ENCODE results near the gene DNAJC5. TPM values are rescaled to one million over a fixed set of nuclear protein-coding genes. Genes with fewer than 3 reads are reported as not detected.
A peak's percentile ranks its signal among the peaks of the same experiment; 100 is the strongest.
"Not testable (repeated sequence)": the region's sequence is repeated elsewhere in the genome, so short reads cannot be mapped to it uniquely, and the experiment has no call there.

DNAJC5 gene
- total RNA-seq, 1 donor from 2014 or later = 30.3 TPM

DNA sequence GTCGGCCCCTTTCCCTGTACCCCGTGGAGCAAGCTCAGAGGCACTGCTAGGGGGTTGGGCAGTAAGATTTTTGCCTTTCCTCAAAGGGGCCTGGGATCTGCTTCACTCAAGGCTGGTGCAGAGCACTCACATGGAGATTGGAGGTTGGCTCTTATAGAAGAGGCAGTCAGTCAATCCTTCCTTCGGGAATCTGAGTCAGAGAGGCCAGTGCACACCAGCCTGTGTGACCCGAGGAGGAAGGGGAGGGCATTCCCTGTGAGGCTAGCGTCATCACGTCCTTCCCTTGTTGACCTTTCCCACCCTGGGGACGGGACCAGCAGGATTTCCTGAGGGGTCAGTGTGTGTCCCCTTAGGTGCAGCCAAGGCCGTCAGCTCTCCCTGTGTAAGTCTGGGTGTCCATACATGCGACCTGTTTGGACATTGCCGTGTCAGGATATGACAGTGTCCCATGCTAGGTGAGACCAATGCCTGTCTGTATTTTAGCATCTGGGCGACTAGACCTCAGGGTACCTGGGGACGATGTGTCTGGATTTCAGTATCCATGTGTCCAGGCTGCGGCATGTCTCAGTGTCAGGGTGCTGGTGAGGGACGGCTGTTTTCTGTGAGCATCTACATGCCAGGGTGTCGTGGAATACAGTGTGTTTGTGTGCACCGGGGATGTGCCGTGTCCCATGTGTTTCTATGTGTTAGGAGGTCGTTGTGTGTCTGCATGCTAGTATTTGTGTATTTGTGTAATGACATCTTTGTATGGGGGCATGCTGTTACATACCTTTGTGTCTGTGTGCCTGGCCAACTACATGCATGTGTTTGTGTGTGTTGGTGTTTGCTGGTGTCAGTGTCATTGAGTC is 77.6 kb downstream of the DNAJC5 start:
- H3K9me3 ChIP-seq (ENCODE audit: control insufficient read depth in 3 of 3, low read length in 3 of 3) = no peaks in the 10 kb centered on the region
- H3K4me3 ChIP-seq (ENCODE audit: low read length in 3 of 3) = peak overlapping the region in 1 of 3 donors; percentile 49
- H3K4me1 ChIP-seq (ENCODE audit: control insufficient read depth in 3 of 3, insufficient read depth in 3 of 3, low read length in 3 of 3) = peaks cover 22 to 31% (median 30%) of the 10 kb centered on the region in 3 donors
- H3K36me3 ChIP-seq (ENCODE audit: control insufficient read depth in 3 of 3, insufficient read depth in 3 of 3, low read length in 3 of 3) = peaks cover 1 to 6% (median 5%) of the 10 kb centered on the region in 3 donors
- peaks cover 0 to 9% (median 6%) of the 10 kb centered on the region in 3 donors for H3K27me3 ChIP-seq (ENCODE audit: control insufficient read depth in 3 of 3, insufficient read depth in 3 of 3, low read length in 3 of 3)
- H3K27ac ChIP-seq (ENCODE audit: low read depth, low read length) = no peak overlapping the region
- no peak overlapping the region for H3K9ac ChIP-seq (ENCODE audit: low read depth in 1 of 3, low read length in 3 of 3)

DNA sequence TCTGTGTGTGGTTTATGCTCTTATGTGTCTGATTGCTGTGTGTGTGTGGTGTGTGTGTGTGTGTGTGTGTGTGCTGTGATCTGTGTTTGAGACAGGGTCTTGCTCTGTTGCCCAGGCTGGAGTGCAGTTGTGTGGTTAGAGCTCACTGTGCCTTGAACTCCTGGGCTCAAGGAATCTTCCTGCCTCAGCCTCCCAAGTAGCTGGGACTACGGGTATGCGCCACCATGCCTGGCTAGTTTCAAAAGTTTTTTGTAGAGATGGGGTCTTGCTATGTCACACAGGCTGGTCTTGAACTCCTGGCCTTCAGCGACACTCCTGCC is 78.2 kb downstream of the DNAJC5 start:
- Histone ChIP-seq H3K4me3 (ENCODE audit: low read length in 3 of 3) (no peak overlapping the region), H3K27me3 (ENCODE audit: control insufficient read depth in 3 of 3, insufficient read depth in 3 of 3, low read length in 3 of 3) (peaks cover 0 to 14% (median 11%) of the 10 kb centered on the region in 3 donors), H3K36me3 (ENCODE audit: control insufficient read depth in 3 of 3, insufficient read depth in 3 of 3, low read length in 3 of 3) (peaks cover 0 to 1% (median 1%) of the 10 kb centered on the region in 3 donors), H3K9me3 (ENCODE audit: control insufficient read depth in 3 of 3, low read length in 3 of 3) (no peaks in the 10 kb centered on the region), H3K27ac (ENCODE audit: low read depth, low read length) (no peak overlapping the region), H3K9ac (ENCODE audit: low read depth in 1 of 3, low read length in 3 of 3) (no peak overlapping the region), H3K4me1 (ENCODE audit: control insufficient read depth in 3 of 3, insufficient read depth in 3 of 3, low read length in 3 of 3) (peaks cover 22 to 31% (median 30%) of the 10 kb centered on the region in 3 donors)

DNA sequence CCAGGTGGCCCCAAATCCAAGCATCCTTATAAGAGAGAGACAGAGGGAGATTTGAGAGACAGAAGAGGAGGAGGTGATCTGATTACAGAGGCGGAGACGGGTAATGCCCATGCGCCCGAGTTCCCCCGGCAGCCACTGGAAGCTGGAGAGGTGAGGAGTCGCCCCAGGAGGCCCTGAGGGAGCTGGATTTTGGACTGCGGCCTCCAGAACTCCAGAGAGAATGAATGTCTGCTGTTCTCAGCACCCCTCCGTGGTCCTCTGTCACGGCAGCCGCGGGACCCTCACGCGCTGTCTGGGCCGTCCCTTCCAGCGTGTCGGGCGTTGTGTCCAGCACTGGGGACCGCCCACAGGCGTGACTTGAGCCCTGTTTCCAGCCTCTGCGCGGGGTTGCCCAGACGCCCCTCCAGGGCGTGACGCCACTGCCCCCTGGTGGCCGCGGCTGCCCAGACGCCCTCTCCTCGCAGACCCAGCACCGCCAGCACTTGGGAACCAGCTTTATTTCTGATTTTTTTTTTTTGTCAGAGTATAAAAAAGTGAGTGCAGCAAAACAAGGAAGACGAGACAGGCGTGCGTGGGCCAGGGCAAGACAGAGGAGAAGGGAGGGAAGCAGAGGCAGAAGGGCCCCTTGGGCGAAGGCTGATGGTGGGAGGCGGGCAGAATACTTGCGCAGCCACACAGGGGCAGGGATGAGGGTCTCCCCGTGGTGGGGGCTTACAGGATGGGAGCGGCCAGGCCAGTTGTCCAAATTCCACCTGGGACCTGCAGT is 78.9 kb downstream of the DNAJC5 start:
- Histone ChIP-seq H3K9ac (ENCODE audit: low read depth in 1 of 3, low read length in 3 of 3) (peak overlapping the region; percentile 52 to 79 (median 63)), H3K27ac (ENCODE audit: low read depth, low read length) (no peak overlapping the region), H3K36me3 (ENCODE audit: control insufficient read depth in 3 of 3, insufficient read depth in 3 of 3, low read length in 3 of 3) (no peaks in the 10 kb centered on the region), H3K4me1 (ENCODE audit: control insufficient read depth in 3 of 3, insufficient read depth in 3 of 3, low read length in 3 of 3) (peaks cover 17 to 32% (median 26%) of the 10 kb centered on the region in 3 donors), H3K27me3 (ENCODE audit: control insufficient read depth in 3 of 3, insufficient read depth in 3 of 3, low read length in 3 of 3) (peaks cover 0 to 21% (median 16%) of the 10 kb centered on the region in 3 donors), H3K9me3 (ENCODE audit: control insufficient read depth in 3 of 3, low read length in 3 of 3) (no peaks in the 10 kb centered on the region), H3K4me3 (ENCODE audit: low read length in 3 of 3) (peak overlapping the region; percentile 52 to 70 (median 69))

DNA sequence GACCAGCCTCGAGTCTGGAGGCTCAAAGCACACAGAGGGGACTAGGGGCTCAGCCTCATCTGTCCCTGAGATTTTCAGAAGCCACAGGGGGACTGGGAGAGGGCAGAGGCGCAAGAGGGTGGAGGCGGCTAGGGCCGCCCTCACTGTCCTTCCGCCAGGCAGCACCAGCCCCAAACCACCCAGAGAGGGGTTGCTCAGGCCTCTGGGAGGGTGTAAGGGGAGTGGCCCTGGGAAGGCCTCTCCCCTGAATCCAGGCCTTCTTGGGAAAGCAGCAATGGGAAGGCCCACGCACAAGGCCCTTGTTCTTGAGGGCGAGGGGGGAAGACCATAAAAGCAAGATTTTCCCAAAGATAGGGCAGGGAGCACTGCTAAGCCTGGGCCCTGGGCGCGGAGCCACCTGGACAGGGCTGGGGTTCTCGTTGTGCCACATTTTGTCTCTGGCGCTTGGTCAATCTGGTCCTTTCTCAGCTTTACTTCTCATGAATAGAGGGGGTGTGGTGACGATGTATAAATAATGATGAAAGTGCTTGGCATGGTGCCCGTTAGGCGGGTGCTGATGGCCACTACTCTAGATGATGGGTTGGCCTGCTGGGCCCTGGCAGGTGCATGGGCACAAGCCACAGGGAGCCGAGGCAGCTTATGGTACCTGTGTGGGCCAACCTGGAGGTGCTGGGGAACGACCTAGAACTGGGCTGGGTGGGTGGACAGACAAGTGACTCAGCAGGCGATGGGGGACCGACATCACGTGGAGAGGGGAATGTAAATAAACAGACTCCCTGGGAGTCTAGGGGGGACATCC is 79.7 kb downstream of the DNAJC5 start:
- Histone ChIP-seq H3K36me3 (ENCODE audit: control insufficient read depth in 3 of 3, insufficient read depth in 3 of 3, low read length in 3 of 3) (no peaks in the 10 kb centered on the region), H3K9me3 (ENCODE audit: control insufficient read depth in 3 of 3, low read length in 3 of 3) (no peaks in the 10 kb centered on the region), H3K27ac (ENCODE audit: low read depth, low read length) (no peak overlapping the region), H3K27me3 (ENCODE audit: control insufficient read depth in 3 of 3, insufficient read depth in 3 of 3, low read length in 3 of 3) (peaks cover 0 to 25% (median 17%) of the 10 kb centered on the region in 3 donors), H3K4me1 (ENCODE audit: control insufficient read depth in 3 of 3, insufficient read depth in 3 of 3, low read length in 3 of 3) (peaks cover 14 to 32% (median 26%) of the 10 kb centered on the region in 3 donors), H3K9ac (ENCODE audit: low read depth in 1 of 3, low read length in 3 of 3) (peak overlapping the region in 1 of 3 donors; percentile 79), H3K4me3 (ENCODE audit: low read length in 3 of 3) (no peak overlapping the region)

DNA sequence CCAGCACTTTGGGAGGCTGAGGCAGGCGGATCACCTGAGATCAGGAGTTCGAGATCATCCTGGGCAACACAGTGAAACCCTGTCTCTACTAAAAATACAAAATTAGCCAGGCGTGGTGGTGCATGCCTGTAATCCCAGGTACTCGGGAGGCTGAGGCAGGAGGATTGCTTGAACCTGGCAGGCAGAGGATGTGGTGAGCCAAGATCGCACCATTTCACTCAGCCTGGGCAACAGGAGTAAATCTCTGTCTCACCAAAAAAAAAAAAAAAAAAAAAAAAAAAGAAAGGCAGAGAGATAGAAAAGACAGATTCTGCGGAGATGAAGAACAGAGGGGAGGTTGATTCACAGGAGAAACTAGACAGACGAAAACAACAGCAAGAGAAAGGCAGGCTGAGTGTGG is 81.6 kb downstream of the DNAJC5 start:
- peaks cover 0 to 33% (median 26%) of the 10 kb centered on the region in 3 donors for H3K27me3 ChIP-seq (ENCODE audit: control insufficient read depth in 3 of 3, insufficient read depth in 3 of 3, low read length in 3 of 3)
- H3K9me3 ChIP-seq (ENCODE audit: control insufficient read depth in 3 of 3, low read length in 3 of 3); H3K4me3 ChIP-seq (ENCODE audit: low read length in 3 of 3); H3K36me3 ChIP-seq (ENCODE audit: control insufficient read depth in 3 of 3, insufficient read depth in 3 of 3, low read length in 3 of 3); H3K27ac ChIP-seq (ENCODE audit: low read depth, low read length); H3K9ac ChIP-seq (ENCODE audit: low read depth in 1 of 3, low read length in 3 of 3): not testable (repeated sequence)
- peaks cover 19 to 37% (median 35%) of the 10 kb centered on the region in 3 donors for H3K4me1 ChIP-seq (ENCODE audit: control insufficient read depth in 3 of 3, insufficient read depth in 3 of 3, low read length in 3 of 3)

DNA sequence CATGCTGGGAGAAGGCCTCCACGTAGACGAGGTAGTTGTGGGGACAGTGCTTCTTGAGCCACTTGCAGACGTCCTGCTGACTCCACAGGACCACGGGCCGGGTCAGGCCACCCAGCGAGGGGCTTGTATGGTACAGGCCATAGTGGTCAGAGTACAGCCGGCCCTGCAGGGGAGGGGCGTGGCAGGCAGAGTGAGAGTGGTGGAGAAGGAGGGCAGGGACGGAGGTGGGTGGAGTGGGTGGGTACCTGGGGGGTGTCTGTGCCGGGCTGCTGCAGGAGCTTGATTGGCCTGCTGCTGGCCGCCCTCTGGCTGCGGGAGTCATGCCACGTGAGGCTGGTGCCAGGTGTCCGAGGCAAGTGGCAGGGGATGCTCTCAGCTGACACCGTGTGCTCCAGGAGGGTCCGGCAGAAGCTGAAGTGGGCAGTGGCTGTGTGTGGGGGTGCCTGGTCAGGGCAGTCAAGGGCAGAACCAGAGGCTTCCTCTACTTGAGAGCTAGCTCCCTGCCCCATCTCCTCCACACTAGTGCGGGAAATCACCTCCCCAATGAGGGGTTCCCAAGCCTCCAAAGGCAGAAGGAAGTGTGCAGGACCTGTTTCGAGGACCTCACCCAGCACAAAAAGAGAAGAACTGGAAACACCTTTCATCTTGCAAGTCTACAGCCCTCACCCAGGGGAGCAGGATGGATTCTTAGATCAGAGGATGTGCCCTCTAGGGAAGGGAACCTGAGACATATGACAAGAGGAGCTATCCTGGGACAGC is 82.2 kb downstream of the DNAJC5 start:
- H3K27ac ChIP-seq (ENCODE audit: low read depth, low read length) = no peak overlapping the region

DNA sequence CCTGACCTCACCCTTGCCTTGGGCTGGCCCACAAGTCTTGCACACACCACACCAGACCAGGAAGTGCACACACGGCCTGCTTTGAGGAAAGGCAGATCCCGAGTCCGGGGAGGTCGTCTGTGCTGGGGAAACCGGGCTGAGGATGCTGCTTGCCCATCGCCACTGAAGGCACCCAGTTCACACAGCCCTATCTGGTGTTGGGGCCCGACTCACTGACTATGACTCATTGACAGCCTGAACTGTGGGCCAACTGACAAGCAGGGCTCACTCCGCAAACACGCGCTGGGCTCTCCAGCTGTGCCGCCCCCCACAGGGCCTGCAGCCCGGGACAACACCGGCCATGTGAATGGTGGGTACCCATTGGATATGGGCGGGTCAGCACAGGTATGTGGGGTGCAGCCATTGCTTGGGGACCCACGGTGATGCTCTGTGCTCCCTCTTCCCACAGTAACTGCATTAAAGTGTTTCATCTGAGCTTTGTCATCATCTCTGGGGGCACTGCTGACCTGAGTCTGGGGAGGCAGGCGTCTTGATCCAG is 82.9 kb downstream of the DNAJC5 start:
- H3K27me3 ChIP-seq (ENCODE audit: control insufficient read depth in 3 of 3, insufficient read depth in 3 of 3, low read length in 3 of 3) = peaks cover 0 to 33% (median 26%) of the 10 kb centered on the region in 3 donors
- H3K27ac ChIP-seq (ENCODE audit: low read depth, low read length) = no peak overlapping the region
- peaks cover 0 to 2% (median under 1%) of the 10 kb centered on the region in 3 donors for H3K36me3 ChIP-seq (ENCODE audit: control insufficient read depth in 3 of 3, insufficient read depth in 3 of 3, low read length in 3 of 3)
- no peaks in the 10 kb centered on the region for H3K9me3 ChIP-seq (ENCODE audit: control insufficient read depth in 3 of 3, low read length in 3 of 3)
- H3K9ac ChIP-seq (ENCODE audit: low read depth in 1 of 3, low read length in 3 of 3) = no peak overlapping the region
- H3K4me1 ChIP-seq (ENCODE audit: control insufficient read depth in 3 of 3, insufficient read depth in 3 of 3, low read length in 3 of 3) = peaks cover 30 to 44% (median 40%) of the 10 kb centered on the region in 3 donors
- H3K4me3 ChIP-seq (ENCODE audit: low read length in 3 of 3) = no peak overlapping the region

More for the DNA sequence above, 82.2 kb downstream of the DNAJC5 start:
- Histone ChIP-seq H3K4me3 (ENCODE audit: low read length in 3 of 3) (no peak overlapping the region), H3K27me3 (ENCODE audit: control insufficient read depth in 3 of 3, insufficient read depth in 3 of 3, low read length in 3 of 3) (peaks cover 0 to 33% (median 26%) of the 10 kb centered on the region in 3 donors), H3K9ac (ENCODE audit: low read depth in 1 of 3, low read length in 3 of 3) (no peak overlapping the region), H3K9me3 (ENCODE audit: control insufficient read depth in 3 of 3, low read length in 3 of 3) (no peaks in the 10 kb centered on the region), H3K4me1 (ENCODE audit: control insufficient read depth in 3 of 3, insufficient read depth in 3 of 3, low read length in 3 of 3) (peaks cover 25 to 43% (median 38%) of the 10 kb centered on the region in 3 donors), H3K36me3 (ENCODE audit: control insufficient read depth in 3 of 3, insufficient read depth in 3 of 3, low read length in 3 of 3) (no peaks in the 10 kb centered on the region)

DNA sequence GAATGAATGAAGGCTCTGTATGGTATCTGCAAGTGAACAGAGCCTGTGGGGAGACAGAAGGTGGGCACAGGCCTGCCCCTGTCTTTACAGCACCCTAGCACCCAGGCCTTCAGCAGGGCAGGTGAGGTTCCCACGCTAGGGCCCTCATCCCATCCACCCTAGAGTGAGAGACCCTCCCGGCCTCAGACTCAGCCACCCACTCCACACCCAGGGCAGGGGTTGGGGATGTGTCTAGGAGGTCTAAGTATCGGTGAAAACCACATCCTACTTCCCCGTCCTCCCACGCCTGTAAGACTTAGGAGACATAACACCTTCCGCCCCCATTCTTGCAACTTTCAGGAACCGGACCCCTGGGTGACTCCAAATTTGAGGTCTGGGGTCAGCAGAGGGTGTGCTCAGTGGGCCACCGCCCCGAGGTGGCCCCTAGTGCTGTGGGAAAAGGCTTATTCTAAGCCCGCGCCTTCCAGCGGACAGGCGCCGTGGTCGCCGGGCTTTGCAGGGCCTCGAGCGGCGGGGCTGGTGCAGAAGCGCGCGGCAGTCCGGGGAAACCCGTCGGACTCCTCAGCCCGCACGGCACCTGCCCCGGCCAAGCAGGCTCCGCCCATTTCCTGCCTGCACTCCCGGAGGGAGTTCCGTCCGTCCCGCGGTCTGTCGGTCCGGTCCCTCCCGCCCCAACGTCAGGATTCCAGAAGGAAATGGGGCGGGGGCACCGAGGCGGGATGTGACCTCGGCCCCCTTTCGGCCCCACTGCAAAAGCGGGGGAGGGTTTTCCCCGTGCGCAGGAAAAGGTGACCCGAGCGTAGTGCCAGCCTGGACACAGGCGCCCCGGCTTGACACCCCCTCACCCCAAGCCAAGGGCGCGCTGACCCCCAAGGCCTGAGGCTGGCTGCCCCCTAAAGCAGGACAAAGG is 83.6 kb downstream of the DNAJC5 start:
- Histone ChIP-seq H3K27me3 (ENCODE audit: control insufficient read depth in 3 of 3, insufficient read depth in 3 of 3, low read length in 3 of 3) (peaks cover 0 to 33% (median 26%) of the 10 kb centered on the region in 3 donors), H3K4me1 (ENCODE audit: control insufficient read depth in 3 of 3, insufficient read depth in 3 of 3, low read length in 3 of 3) (peaks cover 28 to 42% (median 39%) of the 10 kb centered on the region in 3 donors), H3K36me3 (ENCODE audit: control insufficient read depth in 3 of 3, insufficient read depth in 3 of 3, low read length in 3 of 3) (peaks cover under 1 to 6% (median 6%) of the 10 kb centered on the region in 3 donors), H3K27ac (ENCODE audit: low read depth, low read length) (no peak overlapping the region), H3K4me3 (ENCODE audit: low read length in 3 of 3) (peak overlapping the region; percentile 58 to 65 (median 60)), H3K9me3 (ENCODE audit: control insufficient read depth in 3 of 3, low read length in 3 of 3) (no peaks in the 10 kb centered on the region), H3K9ac (ENCODE audit: low read depth in 1 of 3, low read length in 3 of 3) (peak overlapping the region; percentile 32 to 77 (median 66))
